ENCODE measurements around the gene LARP4B.

LARP4B gene

GRCh38 chr10:924524-924859, 7.0 kb downstream of the LARP4B start:
- H3K4me3 ChIP-seq (ENCODE audit: low read depth, low read length), result no peak overlapping the region
- peaks cover 7 to 21% of the 10 kb centered on the region in 2 experiments for H3K36me3 ChIP-seq (ENCODE audit: control insufficient read depth in 2 of 2, insufficient read depth in 1 of 2, low read length in 2 of 2)
- TF ChIP-seq ZNF404 (tag by site-specific recombination; IDR thresholded peaks at IDR 0.05) (no peak), ZNF600 (tag by site-specific recombination; IDR thresholded peaks at IDR 0.05) (0 out of 2 replicates have a peak, but pooled peaks have one; percentile 14)
- ChIA-PET POLR2A (no interaction called here), CTCF (interaction anchor here (0.5 kb wide), 1 partner anchor 329 kb away, joined by 3 read pairs; no protein-coding TSS in a partner anchor)
- peaks cover 27% of the 10 kb centered on the region for H3K4me1 ChIP-seq (ENCODE audit: control insufficient read depth, insufficient read depth, low read length)
- no peaks in the 10 kb centered on the region for H3K9me3 ChIP-seq (ENCODE audit: control insufficient read depth, insufficient read depth, low read depth, low read length)
- H3K27ac ChIP-seq (ENCODE audit: extremely low read depth, low read depth, low read length), result no peak overlapping the region

GRCh38 chr10:923844-924523, 7.5 kb downstream of the LARP4B start:
- Histone ChIP-seq H3K27ac (ENCODE audit: extremely low read depth, low read depth, low read length) (no peak overlapping the region), H3K9me3 (ENCODE audit: control insufficient read depth, insufficient read depth, low read depth, low read length) (no peaks in the 10 kb centered on the region), H3K36me3 (ENCODE audit: control insufficient read depth in 2 of 2, insufficient read depth in 1 of 2, low read length in 2 of 2) (peaks cover 7 to 21% of the 10 kb centered on the region in 2 experiments), H3K4me3 (ENCODE audit: low read depth, low read length) (no peak overlapping the region), H3K4me1 (ENCODE audit: control insufficient read depth, insufficient read depth, low read length) (peaks cover 22% of the 10 kb centered on the region)
- CTCF ChIA-PET, result interaction anchor here (0.5 kb wide), 1 partner anchor 328 kb away, joined by 3 read pairs; no protein-coding TSS in a partner anchor
- POLR2A ChIA-PET, result no interaction called here
- TF ChIP-seq SALL2 (tag by site-specific recombination; IDR thresholded peaks at IDR 0.05; ENCODE audit: borderline replicate concordance), result no peak
- peak; percentile 84 for TF ChIP-seq ZNF121 (tag by site-specific recombination; IDR thresholded peaks at IDR 0.05)
- 0 out of 2 replicates have a peak, but pooled peaks have one; percentile 37 for TF ChIP-seq EGR2 (tag by site-specific recombination; IDR thresholded peaks at IDR 0.05; ENCODE audit: low read depth)

- Histone ChIP-seq H3K27ac (ENCODE audit: extremely low read depth, low read depth, low read length) (no peak overlapping the region), H3K36me3 (ENCODE audit: control insufficient read depth in 2 of 2, insufficient read depth in 1 of 2, low read length in 2 of 2) (peaks cover 7 to 21% of the 10 kb centered on the region in 2 experiments), H3K9me3 (ENCODE audit: control insufficient read depth, insufficient read depth, low read depth, low read length) (no peaks in the 10 kb centered on the region), H3K4me1 (ENCODE audit: control insufficient read depth, insufficient read depth, low read length) (peaks cover 16% of the 10 kb centered on the region), H3K4me3 (ENCODE audit: low read depth, low read length) (no peak overlapping the region)
- ChIA-PET POLR2A (interaction anchor here (1.4 kb wide), 1 partner anchor 9 kb away, joined by 3 read pairs; the partner anchor contains the start of gene LARP4B), CTCF (no interaction called here)
- no peak for TF ChIP-seq ZBTB44 (tag by site-specific recombination; IDR thresholded peaks at IDR 0.05)
- TF ChIP-seq PRDM4 (tag by site-specific recombination; IDR thresholded peaks at IDR 0.05), result no peak
- peak; percentile 60; the same call in 1 of the 2 replicates for TF ChIP-seq ZNF26 (tag by site-specific recombination; IDR thresholded peaks at IDR 0.05)
- no peak for TF ChIP-seq ZNF600 (tag by site-specific recombination; IDR thresholded peaks at IDR 0.05)
- no peak for TF ChIP-seq IKZF3 (tag by site-specific recombination; IDR thresholded peaks at IDR 0.05)
- no peak for TF ChIP-seq ZNF624 (tag by site-specific recombination; IDR thresholded peaks at IDR 0.05)
- TF ChIP-seq ZNF548 (tag by site-specific recombination; IDR thresholded peaks at IDR 0.05), result no peak
- no peak for TF ChIP-seq ZNF555 (tag by site-specific recombination; conservative IDR thresholded peaks at IDR 0.05)
- no peak for TF ChIP-seq ZBTB11 (tag by site-specific recombination; conservative IDR thresholded peaks at IDR 0.05; ENCODE audit: low read depth)
- no peak for TF ChIP-seq ZNF791 (tag by site-specific recombination; IDR thresholded peaks at IDR 0.05)
- TF ChIP-seq ZNF416 (tag by site-specific recombination; IDR thresholded peaks at IDR 0.05), result no peak
- TF ChIP-seq ZBTB48 (tag by site-specific recombination; IDR thresholded peaks at IDR 0.05), result no peak
- TF ChIP-seq ZNF175 (tag by site-specific recombination; IDR thresholded peaks at IDR 0.05), result no peak
Observed at GRCh38 chr10:921471-922414, 9.8 kb downstream of the LARP4B start.
